Choroid plexus epithelial cell (primary cell): ENCODE results near the gene OR2L3.
A peak's percentile ranks its signal among the peaks of the same experiment; 100 is the strongest.

Source experiments
- DNase-seq: peaks from one replicate; pipeline ENCODE4 v3.0.0-alpha.2; 2010; ENCODE audit warnings: low read depth
- H3K4me3 ChIP-seq: 2 replicates; pipeline ENCODE4 v1.5.1; 2011; ENCODE audit warnings: low read depth, mild to moderate bottlenecking, control low read depth, low read length, moderate library complexity
- TF ChIP-seq, protein P1 (sequence below): conservative IDR thresholded peaks from 2 replicates; pipeline ENCODE4 v1.5.1; 2011; ENCODE audit warnings: low read depth, mild to moderate bottlenecking, control low read depth, inconsistent platforms, low read length, moderate library complexity

OR2L3 gene

DNA sequence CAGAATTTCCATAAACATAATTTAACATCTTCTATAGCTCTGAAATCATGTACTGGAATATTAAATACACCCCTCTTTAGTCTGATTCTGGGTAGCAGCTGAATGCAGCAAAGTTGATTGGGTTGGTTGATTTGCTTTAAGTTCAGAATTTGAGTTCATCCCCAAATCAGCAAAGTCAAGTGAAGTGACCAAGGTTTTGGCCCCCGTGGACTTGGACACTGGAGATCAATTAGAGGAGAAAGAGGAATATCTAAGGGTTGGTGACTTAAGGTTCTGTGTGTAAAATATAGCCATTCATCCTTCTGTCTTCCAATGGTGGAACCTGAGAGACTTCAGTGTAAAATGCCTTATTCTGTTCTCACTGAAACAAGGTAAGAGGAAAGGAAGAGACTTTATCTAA is 48.2 kb downstream of the OR2L3 start, which contains the start of gene OR2L13:
Gene OR2L13 (plus strand): TSS at position 301 of the 400 bp plus-strand sequence. CDS start 4,192 bp downstream, outside the sequence.
- TF ChIP-seq, protein P1, sequence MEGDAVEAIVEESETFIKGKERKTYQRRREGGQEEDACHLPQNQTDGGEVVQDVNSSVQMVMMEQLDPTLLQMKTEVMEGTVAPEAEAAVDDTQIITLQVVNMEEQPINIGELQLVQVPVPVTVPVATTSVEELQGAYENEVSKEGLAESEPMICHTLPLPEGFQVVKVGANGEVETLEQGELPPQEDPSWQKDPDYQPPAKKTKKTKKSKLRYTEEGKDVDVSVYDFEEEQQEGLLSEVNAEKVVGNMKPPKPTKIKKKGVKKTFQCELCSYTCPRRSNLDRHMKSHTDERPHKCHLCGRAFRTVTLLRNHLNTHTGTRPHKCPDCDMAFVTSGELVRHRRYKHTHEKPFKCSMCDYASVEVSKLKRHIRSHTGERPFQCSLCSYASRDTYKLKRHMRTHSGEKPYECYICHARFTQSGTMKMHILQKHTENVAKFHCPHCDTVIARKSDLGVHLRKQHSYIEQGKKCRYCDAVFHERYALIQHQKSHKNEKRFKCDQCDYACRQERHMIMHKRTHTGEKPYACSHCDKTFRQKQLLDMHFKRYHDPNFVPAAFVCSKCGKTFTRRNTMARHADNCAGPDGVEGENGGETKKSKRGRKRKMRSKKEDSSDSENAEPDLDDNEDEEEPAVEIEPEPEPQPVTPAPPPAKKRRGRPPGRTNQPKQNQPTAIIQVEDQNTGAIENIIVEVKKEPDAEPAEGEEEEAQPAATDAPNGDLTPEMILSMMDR, result no peak
- no peak within 1 kb of the TSS for H3K4me3 ChIP-seq
- no peak for DNase-seq

DNA sequence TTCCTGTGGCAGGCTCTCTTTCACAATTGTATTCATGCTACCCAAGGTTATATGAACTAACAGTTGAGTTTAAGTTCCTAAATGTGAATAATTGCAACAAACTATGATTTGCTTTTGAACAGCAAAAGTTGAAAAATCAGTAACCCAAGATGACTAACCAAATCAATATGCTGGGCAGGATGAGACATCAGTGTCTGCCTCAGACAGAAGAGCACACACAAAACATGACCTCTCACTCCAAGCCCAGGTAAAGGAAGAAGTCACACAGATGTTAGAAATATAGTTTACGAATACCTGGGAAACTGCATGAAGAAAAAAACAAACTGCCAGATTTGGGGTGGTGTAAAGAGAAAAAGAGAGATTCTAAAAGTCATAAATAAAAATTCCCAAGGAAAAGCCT is 51.9 kb downstream of the OR2L3 start:
- TF ChIP-seq, protein P1, result no peak
- DNase-seq, result no peak

DNA sequence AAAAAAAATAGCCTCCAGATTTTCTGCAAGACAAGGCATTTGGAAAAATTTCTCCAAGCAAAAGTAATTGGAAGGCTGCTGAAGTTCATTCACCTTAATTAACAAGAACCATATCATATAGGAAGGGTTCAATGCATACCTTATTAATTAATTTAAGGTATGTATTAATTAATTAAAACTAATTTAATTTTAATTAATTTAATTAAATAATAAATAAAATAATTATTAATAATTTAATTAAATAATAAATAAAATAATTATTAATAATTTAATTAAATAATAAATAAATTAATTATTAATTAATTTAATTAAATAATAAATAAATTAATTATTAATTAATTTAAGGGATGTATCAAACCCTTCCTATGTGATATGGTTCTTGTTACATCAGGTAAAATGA is 56.2 kb downstream of the OR2L3 start:
- H3K4me3 ChIP-seq, result no peak overlapping the region
- DNase-seq, result no peak
- TF ChIP-seq, protein P1, result no peak

More for the DNA sequence above, 51.9 kb downstream of the OR2L3 start:
- H3K4me3 ChIP-seq, result no peak overlapping the region

DNA sequence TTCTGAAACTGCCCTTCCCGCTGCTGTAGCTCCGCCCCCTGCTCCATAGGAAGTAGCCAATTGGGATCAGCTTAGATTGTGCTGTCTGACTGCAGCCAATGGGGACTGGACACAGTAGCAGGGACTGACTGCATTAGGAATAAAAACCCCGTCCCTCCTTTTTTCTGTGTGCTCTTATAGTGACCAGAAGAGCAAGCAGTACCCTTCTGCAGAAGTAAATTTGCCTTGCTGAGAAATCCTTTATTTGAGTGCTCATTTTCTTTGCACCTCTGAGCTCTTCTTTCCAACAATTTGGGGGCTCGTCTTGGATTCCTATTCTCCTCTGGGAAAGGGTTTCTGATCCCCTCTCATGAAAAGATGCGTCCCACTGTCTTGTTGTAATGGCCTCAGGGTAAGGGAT is 64.5 kb downstream of the OR2L3 start:
- H3K4me3 ChIP-seq, result no peak overlapping the region
- DNase-seq, result peak; percentile 1
- TF ChIP-seq, protein P1, result no peak
